NCI-H146 treated with DMSO at 0.1 percent for 48 hours (cell line): ENCODE measurements around the gene SLC12A8.

Experiments used
- DNase-seq: peaks from one replicate; lab custom pipeline; 2025; ENCODE audit not compliant: unreplicated experiment; lab: John Stamatoyannopoulos, UW

SLC12A8 gene

DNA sequence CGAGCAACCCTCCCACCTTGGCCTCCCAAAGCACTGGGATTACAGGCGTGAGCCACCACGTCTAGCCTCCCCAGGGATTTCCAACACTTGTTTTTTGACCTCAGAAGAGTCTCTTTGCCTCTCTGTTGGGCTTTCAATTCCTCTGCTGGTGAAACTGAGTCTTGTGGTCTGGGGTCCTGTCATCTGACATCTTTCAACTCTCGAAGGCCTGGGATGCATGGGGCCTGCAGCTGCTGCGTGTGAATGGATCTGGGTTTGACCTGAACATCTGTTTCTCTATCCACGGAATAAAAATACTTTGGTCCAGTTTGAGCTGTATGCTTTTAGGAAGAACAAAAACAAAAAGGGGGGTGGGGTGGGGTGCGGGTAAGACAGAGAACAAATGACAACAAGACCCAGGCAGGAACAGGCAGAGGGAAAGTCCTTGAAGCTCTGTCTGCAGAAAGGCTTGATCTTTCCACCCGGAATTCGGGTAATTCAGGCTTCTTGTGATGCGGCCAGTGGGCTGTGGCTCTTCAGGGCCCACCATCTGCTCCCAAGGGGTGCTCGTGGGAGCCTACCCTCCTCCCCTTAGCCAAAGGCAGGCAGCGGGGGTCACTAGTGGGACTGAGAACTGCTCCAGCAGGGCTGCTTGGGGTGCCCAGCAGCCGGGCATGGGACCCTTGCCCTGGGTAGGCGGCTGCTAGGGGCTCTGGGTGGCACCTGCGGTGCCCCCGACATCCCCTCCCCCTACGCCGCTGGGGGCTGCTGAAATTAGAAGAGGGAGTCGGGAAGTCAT, 71.5 kb downstream of the SLC12A8 start:
- DNase-seq, result no peak

DNA sequence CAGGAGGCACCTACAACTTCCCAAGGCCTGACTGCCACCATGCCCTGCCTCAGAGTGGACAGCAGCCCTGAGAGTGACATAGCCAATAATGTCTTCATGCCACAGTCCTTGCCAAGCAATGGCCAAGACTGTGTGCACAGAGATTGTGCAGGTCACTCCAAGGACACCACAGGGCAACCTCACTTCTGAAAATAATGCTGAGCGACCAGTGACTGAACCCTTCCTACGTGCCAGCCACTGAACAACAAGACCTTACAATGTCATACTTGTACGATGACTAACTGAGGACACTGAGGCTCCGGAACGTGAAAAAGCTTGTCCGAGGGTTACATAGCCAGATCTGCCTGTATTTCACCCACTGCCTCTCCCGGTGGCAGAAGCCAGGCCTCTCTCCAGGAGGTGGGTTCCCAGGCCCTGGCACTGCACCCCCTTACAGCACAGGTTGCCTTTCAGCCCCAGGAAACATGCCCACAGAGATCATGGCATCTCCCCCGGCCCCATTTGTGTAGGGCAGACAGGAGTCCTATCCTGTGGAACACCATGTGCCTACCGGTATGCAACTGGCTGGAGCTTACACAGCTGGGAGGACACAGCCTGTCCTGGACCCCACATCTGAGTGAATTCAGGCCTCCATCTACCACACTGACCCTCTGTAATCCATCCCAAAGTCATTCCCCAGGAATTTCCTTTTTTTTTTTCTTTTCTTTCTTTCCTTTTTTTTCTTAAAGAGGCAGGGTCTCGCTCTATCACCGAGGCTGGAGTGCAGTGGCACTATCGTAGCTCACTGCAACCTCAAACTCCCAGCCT, 72.3 kb downstream of the SLC12A8 start:
- DNase-seq, result no peak

DNA sequence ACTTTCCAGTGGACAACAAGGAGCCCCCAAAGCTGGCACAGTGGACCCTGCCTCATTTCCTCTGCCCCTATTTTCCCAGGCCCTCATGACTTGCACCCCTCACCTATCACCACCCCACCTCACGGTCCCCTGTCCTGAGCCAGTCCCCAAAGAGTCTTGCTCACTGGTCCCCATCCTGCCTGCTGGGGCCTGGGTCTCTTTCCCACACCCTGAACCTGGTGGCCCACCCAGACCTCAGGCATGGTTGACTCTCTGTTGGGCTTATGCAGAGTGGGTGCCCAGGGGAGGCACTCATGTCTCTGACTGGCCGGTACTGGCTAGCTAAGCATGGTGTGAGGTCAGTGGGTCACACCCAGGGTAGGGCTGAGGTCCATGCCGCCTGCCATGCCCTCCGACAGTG, 73.2 kb downstream of the SLC12A8 start:
- DNase-seq, result no peak

DNA sequence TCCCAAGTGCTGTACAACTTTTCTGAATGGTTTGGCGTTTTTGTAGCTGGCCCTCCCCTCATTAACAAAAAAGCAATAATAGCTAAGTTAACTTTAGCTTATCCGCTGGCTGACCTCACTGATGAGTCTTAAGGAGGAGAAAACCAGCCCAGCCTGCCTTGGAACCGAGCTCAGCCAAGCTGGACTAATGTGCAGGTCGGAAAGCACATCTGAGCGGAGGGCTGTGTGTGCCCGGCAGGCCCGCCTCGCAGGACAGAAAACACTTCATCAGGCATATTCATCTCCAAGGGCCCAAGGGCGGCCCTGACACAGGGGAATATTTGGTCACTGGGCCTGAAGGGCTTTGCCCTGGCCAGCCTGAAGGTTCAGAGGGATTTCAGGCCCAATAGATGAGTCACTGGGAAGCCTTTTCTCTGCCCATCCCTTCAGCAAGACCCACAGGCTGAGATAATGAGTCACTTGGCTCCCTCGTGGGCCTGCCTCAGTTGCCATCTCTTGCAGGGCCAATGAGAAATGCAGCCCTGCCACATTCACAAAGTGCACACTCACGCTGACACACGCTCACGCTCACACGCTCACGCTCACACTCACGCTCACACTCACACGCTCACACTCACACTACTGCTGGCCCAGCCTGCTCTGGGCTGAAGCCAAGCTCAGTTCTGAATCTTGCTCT, 75.1 kb downstream of the SLC12A8 start:
- no peak for DNase-seq

DNA sequence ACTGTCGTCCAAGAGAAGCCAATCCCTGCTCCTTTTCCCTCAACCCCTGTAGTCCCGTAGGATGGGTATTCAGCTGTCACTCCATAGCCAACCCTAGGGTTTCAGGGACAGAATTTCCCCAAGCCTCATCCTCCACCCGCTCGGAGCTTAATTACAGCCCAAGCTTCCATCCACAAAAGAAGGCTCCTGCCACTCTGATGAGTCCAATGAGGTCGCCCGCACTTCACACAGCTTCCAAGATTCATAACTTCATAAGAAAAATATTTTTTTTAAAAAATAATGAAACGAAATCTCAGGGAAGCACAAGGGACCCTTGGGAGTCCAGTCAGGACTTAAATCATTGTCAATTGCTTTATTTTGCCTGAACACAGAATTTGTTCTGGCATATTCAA, 75.6 kb downstream of the SLC12A8 start:
- DNase-seq, result no peak

DNA sequence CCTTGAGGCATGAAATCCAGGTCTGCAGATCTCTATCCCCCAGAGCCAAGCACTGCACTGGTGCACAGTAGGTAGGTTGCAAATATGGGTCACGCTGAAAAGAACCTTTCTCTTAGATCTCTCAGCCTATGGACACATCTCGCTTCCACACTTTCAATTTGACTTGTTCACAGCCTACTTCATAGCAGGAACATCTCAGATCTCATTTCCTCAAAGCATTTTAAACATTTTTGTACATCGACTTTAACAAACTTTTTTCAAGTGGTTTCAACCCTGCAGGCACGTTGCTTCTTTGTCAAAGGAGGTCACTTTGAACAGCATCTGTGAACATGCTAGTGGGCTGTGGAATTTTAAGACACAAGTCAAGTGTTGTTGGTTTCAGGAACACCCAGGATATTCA, 76.0 kb downstream of the SLC12A8 start:
- no peak for DNase-seq

DNA sequence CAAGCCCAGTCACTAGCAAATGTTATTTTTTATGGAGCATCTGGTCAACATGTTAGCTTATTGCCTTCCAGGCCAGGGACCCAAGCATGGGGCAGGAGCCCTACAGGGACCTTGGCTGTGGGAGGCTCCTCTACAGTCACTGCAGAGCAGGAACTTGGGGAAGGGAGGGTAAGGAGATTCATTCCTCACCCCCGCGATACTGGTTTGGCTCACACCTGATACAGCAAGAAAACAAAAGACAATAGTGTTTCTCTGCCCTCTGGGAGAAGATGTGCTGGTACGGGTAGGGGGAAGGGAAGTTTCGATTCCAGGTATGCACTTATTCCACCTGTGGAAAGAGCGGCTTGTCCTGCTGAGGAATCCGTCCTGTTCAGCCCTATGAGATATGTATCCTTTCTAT, 77.6 kb downstream of the SLC12A8 start:
- DNase-seq, result no peak

DNA sequence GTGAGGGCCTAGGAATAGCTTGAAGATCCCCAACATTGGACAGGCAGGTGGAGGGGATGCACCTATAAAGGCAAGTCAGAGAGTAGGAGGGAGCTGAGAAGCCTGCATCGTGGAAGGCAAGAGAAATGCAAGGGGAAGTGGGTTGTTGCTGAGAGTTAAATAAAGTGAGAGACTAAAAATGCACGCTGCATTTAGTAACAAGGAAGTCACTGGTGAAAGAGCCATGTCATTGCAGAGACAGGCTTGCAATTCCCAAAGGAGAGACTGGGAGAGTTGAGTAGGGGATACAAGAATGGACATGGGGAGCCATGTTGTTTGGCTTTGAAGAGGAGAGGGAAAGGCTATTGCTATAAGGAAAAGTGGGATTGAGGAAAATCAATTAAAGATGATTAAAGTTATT, 79.7 kb downstream of the SLC12A8 start:
- DNase-seq, result no peak

DNA sequence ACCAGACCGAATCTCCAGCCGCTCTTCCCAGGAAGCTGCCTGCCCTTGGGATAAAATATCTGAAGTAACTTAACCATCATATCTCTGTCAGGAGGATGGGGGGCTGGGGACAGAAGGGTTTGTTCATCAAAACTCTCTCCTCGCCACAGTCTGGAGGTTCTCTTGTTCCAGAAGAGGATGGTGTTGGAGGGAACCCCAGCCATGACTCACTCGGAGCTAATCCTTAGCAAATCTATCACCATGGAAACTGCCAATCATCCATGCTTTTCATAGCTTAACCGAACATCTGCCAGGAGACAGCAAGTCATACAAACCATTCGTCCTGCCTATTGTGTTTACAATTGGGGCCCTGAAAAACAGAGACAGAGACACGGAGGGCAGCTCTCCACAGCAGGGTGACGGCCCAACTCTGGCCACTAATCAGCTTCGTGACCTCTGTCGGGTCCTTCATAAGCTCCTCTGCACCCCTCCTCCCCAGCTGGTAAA, 83.0 kb downstream of the SLC12A8 start:
- DNase-seq, result peak; percentile 84

DNA sequence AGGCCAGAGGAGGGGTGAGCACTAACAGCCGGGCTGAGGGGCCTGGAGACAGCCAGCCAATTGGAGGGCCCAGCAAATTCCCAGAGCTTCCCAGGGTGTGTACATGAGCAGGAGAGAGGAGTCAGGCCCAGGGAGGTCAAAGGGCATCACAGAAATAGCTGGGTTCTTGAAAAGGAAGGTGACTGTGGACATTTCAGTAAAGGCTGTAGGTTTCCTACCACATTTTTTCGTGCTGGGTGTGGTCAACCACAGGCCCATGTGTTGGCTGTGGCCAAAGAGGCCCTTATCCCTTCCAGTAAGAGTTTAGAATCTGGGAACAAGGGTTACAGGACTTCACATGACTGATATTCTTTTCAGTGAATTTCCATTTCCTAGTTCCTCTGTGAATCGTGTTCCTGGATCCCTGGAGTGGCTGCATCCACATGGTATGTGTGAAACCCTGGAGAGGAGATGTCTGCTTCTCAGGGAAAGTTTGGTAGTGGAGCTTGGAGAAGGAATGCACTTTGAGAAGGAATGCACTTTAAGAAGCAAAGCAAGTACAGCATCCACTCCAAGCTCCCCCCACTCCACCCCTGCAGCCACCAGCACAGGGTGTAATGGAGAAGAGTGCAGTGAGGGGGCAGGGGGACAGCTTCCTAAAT, 83.6 kb downstream of the SLC12A8 start:
- DNase-seq, result no peak

DNA sequence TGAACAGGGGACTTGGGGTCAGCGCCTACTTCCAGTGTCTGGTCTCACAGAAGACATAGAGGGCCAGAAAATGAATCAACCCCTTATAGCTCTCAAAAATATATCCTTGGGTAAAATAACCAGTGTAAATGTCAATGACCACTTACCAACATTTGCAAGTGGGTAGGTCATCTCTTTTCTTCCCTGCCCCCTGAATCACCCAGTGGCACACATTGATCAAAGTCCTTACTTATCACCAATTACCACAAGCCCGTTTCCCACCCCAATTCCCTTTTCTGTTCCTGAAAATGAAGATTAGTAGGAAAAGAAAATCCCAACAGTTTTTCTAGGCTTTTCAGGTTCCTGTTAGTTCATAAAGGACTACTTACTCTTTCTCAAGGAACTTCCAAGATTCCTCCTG, 86.2 kb downstream of the SLC12A8 start:
- no peak for DNase-seq

DNA sequence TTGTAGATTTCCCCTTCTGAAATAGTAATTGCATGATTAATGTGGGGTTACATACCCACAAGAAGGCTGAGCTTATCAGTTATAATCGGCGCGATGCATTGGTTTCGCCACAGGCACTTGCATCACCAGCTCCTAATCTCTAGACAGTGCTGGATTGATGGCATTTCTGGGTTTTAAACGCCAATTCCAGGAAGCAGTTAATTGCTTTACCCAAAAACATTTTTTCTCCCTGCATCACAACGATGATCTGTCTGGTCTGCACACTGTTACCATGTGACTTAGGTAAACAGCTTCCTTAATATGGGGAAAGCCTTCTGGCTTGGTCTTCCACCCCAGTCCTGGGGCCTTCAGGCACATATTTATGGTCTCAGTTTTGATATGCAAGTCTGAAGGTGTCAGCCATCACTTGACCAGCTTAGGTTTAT, 86.7 kb downstream of the SLC12A8 start:
- no peak for DNase-seq

DNA sequence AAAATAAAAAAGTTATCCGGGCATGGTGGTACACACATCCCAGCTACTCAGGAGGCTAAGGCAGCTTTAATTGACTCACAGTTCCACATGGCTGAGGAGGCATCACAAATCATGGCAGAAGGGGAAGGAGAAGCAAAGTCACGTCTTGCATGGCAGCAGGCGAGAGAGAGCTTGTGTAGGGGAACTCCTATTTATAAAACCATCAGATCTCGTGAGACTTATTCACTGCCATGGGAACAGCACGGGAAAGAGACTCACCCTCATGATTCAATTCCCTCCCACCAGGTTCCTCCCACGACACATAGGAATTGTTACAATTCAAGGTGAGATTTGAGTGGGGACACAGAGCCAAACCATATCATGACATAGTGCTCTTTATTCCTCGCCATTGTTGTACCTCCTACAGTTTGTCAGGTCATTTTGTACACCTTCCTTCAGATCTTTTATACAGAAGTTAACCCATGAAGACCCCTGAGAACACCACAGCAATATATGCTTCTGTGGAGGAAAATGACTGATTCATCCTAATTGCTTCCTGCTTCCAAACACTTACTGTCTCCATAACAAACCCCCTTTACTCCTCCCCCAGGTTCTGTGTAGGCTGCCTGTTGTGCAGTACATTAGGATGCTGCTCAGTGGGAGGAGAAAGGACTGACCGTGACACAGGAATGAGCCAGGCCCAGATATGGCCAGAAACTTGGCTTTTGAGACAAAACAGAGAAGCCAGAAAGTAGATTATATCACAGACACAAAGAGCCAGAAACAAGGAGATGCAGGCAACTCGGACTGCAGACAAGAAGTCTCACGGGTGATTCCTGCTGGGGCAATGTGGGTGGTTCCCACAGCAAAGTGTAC, 88.9 kb downstream of the SLC12A8 start:
- no peak for DNase-seq

DNA sequence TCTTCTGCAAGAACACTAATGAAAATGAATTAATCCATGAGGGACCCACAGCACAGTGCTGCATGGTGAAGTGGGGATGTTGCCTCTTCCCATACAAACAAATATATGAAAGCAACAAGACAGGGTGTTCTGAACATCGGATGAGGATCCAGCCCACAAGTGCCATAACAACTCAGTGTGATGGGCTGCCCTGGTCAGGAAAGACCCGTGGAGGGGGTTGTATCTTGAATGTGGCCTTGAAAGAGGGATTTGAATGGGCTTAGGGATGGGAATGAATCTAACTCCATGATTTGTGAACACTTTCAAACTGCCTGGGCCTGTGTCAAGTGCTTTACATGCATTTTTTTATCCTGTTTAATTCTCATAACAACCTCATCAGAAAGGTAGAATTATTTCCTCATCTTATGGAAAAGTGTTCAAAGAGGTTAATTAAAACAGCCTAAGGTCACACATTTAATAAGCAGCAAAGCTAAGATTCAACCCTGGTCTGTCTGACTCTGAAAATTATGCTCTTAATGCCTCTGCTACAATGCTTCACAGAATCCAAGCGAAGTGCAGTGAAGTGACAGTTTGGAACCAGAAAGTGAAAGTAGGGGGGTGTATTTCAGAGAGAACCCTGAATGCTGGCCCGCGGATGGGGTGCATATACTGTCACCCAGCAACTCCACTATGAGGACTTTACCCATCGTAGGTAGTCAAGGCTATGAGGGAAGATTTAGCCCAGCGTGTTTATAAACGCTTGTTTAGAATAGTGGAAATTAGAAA, 91.1 kb downstream of the SLC12A8 start:
- no peak for DNase-seq

DNA sequence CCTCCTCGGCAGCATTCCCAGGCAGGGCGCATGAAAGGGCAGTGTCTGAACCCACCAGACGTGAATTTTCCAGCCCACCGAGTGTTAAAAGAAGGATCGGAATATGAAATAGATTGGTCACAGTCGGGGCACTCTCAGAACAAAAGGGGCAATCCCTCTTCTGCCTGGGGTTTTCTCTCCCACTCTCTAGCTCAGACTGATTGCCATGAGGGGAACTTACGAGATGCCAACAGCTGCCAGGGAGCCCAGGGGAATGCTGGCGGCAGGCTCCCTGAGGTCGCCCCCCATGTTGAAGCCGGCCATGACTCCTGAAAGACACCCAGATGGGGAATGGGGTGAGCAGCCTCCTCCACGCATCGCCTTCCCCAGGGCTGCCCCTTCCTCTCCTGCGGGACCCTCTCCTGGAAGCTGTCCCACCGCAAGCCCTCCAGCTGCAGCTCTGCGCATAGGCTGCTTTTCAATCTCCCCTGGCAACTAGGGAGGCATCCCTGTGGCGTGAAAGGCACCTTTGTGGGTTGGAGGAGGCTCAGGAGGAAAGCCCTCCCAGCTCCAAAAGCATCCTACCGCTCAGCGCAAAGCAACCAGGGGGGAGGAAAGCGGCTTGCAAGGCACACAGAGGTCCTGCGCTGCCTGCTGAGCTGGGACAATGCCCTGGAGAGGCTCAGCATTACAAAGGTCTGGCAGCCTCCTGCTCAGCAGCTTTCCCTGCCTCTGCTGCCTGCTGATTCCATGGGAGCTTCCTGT, 92.0 kb downstream of the SLC12A8 start:
- DNase-seq, result peak; percentile 81

DNA sequence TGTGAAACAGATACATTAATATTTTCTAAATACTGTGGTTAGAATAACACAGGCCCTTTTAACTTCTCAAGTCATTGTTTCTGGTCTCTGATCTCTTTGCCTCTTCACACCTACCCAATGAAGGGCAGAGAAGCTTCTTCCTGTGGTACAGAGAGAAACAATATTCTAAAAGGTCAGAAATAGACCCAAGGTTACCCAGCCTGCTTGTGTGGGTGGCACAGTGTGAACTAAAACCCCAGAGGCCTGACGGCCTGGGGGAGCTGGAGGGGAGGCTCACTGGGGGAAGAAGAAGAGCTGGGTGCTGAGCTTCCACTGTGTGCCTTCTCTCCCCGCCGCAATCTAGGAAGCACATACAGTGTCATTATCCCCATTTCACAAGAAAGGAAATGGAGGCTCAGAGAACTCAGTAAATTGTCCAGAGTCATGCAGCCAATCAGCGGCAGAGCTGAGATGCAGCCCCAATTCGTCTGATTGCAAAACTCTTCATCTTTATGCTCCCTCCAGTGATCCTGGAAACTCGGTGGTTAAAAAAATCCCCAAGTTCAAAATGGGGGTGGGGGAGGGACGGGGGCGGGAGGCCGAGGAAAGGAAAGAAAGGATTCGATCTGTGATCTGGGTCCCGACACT, 92.7 kb downstream of the SLC12A8 start:
- DNase-seq, result no peak

DNA sequence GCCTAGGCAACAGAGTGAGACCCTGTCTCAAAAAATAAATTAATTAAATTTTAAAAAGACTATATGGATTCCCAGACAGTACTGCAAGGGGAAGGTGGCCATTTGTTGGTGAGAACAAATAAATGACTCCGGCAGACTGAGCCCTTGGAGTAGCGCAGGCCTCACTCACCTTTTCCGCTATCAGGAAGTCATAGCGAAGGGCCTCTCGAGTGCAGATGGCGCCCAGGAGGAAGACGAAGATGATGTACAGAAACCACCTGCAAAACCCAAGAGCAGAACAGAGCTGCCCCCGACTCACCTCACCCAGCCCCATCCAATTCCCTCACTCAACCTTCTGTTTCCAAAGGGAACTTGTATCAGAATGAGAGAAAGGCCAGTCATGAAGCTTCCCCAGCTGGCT, 93.9 kb downstream of the SLC12A8 start:
- no peak for DNase-seq

DNA sequence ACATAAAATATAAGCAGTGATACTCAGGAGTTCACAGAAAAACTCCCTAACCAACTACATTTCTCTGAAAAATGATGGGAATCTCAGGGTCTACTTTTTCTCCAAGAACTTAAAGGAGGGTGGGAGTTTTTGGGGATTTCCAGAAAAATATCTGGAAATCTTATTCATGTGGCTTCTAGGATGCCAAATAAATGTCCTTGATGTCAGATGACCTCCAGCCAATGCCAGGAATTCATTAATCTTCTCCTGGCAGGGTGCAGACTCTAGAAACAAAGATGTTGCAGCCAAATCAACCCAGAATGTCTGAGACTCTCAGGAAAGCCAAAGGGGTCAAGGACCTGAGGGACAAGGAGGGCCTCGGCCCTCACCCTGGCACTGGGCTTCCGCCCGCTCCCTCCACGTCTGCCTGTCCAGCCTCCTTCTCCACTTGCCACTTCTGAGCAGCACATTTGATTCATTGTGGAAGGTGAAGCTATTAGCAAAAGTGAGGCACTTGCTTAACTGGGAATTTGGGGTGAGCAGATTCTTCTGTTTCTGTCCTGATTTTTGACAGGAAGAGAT, 94.8 kb downstream of the SLC12A8 start:
- no peak for DNase-seq
